WI38 (cell line): ENCODE data around the gene SLIT2.

ENCODE experiments used
- H3K4me3 ChIP-seq: 2 replicates; pipeline ENCODE4 v1.5.1; 2011; ENCODE audit warnings: low read depth, mild to moderate bottlenecking, control low read depth, low read length
- TF ChIP-seq, protein P1 (sequence below): IDR thresholded peaks from 2 replicates; pipeline ENCODE4 v1.5.1; 2012; ENCODE audit warnings: low read depth, mild to moderate bottlenecking, control low read depth, low read length

Gene SLIT2

DNA sequence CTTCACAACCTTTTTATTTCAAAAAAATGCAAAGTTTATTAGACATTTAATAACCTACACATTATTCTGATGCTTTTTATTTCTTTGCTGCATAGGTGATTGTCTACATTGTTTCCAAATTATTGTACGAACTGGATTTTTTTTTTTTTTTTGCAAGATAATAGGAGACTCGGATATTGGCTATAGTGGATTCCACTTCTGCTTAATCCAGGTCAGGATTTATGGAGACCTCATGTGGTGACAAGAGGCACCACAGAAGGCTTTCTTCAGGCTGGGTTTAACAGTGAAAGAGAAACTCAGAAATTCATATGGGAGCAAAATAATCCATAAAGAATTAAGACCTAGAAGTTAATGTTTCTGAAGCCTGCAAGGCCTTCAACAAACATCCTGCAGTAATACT, 2.4 kb upstream of the SLIT2 start:
- TF ChIP-seq, protein P1, sequence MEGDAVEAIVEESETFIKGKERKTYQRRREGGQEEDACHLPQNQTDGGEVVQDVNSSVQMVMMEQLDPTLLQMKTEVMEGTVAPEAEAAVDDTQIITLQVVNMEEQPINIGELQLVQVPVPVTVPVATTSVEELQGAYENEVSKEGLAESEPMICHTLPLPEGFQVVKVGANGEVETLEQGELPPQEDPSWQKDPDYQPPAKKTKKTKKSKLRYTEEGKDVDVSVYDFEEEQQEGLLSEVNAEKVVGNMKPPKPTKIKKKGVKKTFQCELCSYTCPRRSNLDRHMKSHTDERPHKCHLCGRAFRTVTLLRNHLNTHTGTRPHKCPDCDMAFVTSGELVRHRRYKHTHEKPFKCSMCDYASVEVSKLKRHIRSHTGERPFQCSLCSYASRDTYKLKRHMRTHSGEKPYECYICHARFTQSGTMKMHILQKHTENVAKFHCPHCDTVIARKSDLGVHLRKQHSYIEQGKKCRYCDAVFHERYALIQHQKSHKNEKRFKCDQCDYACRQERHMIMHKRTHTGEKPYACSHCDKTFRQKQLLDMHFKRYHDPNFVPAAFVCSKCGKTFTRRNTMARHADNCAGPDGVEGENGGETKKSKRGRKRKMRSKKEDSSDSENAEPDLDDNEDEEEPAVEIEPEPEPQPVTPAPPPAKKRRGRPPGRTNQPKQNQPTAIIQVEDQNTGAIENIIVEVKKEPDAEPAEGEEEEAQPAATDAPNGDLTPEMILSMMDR = peak; percentile 32; the same call in 1 of the 2 replicates
- H3K4me3 ChIP-seq = no peak overlapping the region

DNA sequence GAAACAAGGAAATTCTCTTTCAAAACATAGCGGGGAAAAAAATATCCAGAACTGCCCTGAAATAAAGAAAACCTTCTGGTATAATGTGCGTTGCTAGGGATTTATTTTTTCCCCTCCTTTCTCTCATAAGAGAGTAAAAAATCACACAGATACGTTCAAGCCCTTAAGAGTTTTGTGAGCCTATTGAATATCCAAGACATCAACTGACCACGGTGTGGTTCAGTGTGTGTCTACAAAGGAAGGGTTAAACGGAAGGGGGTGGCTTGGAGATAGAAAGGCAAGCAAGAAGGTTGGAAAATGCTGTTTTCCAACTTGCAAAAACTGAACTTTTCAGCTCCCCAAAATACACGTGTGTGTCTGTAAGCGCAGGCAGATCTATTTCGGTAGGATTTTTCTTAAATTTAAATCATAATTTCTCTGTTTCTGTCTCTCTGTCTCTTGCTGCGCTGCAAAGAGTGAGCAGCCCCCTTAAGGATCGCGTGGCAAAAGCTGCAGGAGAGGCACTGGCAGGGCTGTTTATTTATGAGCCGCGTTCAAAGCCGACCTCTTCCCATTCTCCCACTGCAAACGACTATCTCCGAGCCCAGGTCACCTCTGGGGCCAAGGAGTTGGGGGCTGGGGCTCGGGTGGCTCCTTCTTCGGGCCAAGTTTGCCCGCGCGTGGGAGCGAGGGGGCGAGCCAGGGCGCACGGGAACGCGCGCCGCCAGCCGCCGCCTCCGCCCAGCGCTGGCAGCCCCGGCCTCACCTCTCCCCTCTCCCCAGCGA, 492 bp upstream of the SLIT2 start:
- peak overlapping the region; percentile 62 for H3K4me3 ChIP-seq
- TF ChIP-seq, protein P1 = no peak

DNA sequence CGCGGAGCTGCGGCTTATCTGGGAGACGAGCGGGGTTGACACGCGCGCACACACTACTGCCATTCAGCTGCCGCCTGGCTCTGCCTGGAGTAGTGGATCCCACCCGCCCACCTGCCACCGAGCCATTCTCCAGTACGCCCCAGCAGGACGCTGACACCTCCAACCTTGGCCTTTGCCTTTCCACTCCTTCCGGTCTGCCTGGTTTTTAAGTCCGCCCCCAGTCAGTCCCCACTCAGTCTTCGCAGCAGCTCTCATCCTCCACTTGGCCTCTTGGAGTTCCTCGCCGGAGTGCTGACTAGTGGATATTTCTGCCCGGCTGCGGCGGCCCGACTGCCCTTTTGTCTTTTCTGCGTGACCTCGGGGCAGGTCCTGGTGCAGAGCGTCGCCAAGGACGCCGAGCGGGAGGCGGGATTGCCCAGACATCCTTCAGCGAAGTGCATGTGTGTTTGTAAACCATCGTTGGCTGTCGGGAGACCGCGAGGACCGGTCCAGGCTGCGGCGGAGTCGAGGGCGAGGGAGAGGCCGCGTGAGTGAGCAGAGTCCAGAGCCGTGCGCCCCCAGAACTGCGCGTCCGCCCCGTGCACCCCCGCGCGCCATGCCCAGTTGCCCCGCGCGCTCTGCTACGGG, 1.1 kb downstream of the SLIT2 start:
- TF ChIP-seq, protein P1 = no peak
- H3K4me3 ChIP-seq = peak overlapping the region; percentile 62

DNA sequence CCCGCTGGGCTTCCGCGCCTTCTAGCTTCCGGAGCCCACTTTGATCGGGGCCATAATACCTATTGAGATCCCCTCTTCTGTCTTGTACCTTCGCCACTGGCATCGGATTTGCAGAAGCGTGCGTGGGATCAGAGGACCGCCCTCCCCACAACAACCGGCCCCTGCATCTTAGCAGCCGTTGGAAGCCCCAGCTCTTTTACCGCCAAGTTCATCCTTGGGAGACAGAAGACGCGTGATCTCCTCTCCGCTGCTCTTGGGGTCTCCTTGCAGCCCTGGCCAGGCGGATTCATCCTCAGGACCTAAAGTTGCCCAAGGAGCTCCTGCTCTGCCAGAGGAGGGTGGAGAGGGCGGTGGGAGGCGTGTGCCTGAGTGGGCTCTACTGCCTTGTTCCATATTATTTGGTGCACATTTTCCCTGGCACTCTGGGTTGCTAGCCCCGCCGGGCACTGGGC, 1.6 kb downstream of the SLIT2 start:
- TF ChIP-seq, protein P1 = no peak
- H3K4me3 ChIP-seq = peak overlapping the region; percentile 62

DNA sequence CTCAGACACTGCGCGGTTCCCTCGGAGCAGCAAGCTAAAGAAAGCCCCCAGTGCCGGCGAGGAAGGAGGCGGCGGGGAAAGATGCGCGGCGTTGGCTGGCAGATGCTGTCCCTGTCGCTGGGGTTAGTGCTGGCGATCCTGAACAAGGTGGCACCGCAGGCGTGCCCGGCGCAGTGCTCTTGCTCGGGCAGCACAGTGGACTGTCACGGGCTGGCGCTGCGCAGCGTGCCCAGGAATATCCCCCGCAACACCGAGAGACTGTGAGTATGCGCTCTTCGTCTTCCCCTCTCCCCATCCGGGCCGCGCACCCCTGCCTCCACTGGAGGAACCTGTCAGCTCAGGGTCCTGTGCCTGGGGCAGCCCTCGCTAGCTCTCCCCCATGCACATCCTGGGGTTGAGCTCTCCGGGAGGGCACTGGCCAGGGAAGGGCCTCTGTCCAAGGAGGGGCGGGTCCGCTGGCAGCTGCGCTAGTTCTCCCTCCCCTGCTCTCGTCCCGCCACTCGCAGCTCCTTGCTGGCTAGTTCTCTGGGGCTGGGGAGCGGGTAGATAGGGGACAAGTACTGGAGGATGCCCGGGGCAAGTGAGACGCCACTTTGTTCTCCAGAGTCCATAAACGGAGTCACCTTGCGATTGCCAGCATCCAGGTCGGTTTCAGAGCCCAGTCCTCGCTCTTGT, 2.2 kb downstream of the SLIT2 start:
- H3K4me3 ChIP-seq = peak overlapping the region; percentile 62
- TF ChIP-seq, protein P1 = no peak

DNA sequence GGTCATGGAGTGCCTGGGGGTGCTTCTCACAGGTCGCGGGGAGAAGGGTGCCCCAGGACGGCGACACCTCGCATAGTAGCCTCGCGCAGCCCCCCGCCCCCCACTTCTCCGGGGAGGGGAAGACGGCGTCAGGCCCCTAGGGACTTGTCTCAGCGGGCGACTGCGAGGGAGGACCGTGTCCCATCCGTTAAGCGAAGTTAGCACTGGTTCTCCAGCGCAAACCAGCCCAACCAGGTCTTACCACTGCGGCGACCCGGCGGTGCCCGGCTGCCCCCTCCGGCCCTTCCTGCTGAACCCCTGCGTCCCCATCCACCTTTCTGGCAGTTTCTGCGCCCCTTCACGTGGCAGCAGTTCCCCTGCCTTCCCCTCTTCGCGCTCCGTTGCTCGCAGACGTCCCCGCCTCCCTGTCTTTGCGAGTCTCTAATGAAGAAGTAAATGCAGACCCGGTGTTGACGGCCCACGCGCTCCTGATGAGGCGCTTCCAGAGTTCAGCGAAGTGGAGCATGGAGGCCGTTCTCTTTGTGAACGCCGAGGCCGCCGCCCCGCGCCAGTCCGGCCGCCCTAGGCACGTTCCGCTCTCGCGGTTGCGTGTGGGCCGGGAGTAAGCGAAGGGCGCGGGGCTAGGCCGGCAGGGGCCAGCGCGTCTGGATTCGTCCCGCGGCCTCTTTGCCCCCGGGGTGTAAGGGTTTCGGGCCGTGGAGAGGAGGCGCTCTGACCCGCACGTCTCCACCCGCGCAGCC, 3.0 kb downstream of the SLIT2 start:
- TF ChIP-seq, protein P1 = no peak
- peak overlapping the region; percentile 62 for H3K4me3 ChIP-seq
